Fibroblast of villous mesenchyme (primary cell): ENCODE data around the gene TMOD1. TPM values are rescaled to one million over a fixed set of nuclear protein-coding genes. Genes with fewer than 3 reads are reported as not detected.
A peak's percentile ranks its signal among the peaks of the same experiment; 100 is the strongest.

Experiments used
- DNase-seq: peaks from one replicate; pipeline ENCODE4 v3.0.0-alpha.2; 2010; ENCODE audit warnings: low read depth
- H3K4me3 ChIP-seq: 2 replicates; pipeline ENCODE4 v1.5.1; 2011; ENCODE audit warnings: low read depth, mild to moderate bottlenecking, low read length
- CTCF ChIP-seq: IDR thresholded peaks from 2 replicates; pipeline ENCODE4 v1.5.1; 2012; ENCODE audit warnings: low read depth, mild to moderate bottlenecking, low read length; ENCODE audit not compliant: insufficient read depth
- total RNA-seq: library from RNA; depleted of rRNA; stranded (reverse); fragments of >200 nt; gene quantifications from 2 replicates; pipeline ENCODE4 v1.2.3, GENCODE V29; 2012

TMOD1 gene
- total RNA-seq, 1 donor: 0.43 TPM

- DNase-seq: peak; percentile 90
- H3K4me3 ChIP-seq: no peak overlapping the region
- TF ChIP-seq CTCF: no peak
Observed at GRCh38 chr9:97564291-97565175, 63.1 kb downstream of the TMOD1 start.

- TF ChIP-seq CTCF: no peak
- no peak for DNase-seq
- H3K4me3 ChIP-seq: no peak overlapping the region
Observed at GRCh38 chr9:97565262-97565661, 63.8 kb downstream of the TMOD1 start.

GRCh38 chr9:97567182-97567893, 65.9 kb downstream of the TMOD1 start:
- no peak for DNase-seq
- no peak for TF ChIP-seq CTCF
- H3K4me3 ChIP-seq: no peak overlapping the region

GRCh38 chr9:97567894-97568202, 66.4 kb downstream of the TMOD1 start:
- no peak for DNase-seq
- no peak for TF ChIP-seq CTCF
- no peak overlapping the region for H3K4me3 ChIP-seq

- no peak overlapping the region for H3K4me3 ChIP-seq
- no peak for TF ChIP-seq CTCF
- no peak for DNase-seq
Observed at GRCh38 chr9:97568461-97569275, 67.2 kb downstream of the TMOD1 start.

- TF ChIP-seq CTCF: no peak
- no peak overlapping the region for H3K4me3 ChIP-seq
- no peak for DNase-seq
Observed at GRCh38 chr9:97570899-97571298, 69.4 kb downstream of the TMOD1 start.
